Measurements from ENCODE around the gene KIF26B.

DNA sequence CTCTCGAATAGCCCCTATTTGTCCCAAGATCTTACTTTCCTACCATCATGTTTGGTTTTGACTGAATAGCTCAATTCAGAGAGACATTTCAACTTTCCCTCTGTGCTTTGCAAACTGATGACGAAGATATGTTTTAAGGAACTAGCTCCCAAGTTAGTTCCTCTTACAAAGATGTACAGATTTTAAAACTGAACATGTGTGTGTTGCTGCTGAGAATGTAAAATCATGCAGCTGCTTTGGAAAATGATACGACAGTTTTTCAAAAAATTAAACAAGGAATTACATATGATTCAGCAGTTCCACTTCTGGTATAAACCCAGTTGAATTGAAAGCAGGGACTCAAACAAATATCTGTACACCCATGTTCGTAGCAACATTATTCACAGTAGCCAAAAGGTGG is 33.6 kb downstream of the KIF26B start:
- TF ChIP-seq, protein P1, sequence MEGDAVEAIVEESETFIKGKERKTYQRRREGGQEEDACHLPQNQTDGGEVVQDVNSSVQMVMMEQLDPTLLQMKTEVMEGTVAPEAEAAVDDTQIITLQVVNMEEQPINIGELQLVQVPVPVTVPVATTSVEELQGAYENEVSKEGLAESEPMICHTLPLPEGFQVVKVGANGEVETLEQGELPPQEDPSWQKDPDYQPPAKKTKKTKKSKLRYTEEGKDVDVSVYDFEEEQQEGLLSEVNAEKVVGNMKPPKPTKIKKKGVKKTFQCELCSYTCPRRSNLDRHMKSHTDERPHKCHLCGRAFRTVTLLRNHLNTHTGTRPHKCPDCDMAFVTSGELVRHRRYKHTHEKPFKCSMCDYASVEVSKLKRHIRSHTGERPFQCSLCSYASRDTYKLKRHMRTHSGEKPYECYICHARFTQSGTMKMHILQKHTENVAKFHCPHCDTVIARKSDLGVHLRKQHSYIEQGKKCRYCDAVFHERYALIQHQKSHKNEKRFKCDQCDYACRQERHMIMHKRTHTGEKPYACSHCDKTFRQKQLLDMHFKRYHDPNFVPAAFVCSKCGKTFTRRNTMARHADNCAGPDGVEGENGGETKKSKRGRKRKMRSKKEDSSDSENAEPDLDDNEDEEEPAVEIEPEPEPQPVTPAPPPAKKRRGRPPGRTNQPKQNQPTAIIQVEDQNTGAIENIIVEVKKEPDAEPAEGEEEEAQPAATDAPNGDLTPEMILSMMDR (optimal IDR thresholded peaks at IDR 0.05 in 1 of 3, IDR thresholded peaks at IDR 0.05 in 1 of 3, conservative IDR thresholded peaks at IDR 0.05 in 1 of 3; ENCODE audit: extremely low read depth in 1 of 3, insufficient read depth in 2 of 3, low read length in 3 of 3) = no peak
- no peak for TF ChIP-seq EZH2 (IDR thresholded peaks at IDR 0.05; ENCODE audit: low read length)
